HG02623 (cell line): ENCODE measurements around the gene HDAC7.
"Not testable (repeated sequence)": the region's sequence is repeated elsewhere in the genome, so short reads cannot be mapped to it uniquely, and the experiment has no call there.

ENCODE experiments used
- ATAC-seq: cut with Tn5 transposase; IDR thresholded peaks from one replicate; pipeline ENCODE4 v1.9.1; 2021; ENCODE audit warnings: moderate library complexity; ENCODE audit not compliant: unreplicated experiment

Gene HDAC7

DNA sequence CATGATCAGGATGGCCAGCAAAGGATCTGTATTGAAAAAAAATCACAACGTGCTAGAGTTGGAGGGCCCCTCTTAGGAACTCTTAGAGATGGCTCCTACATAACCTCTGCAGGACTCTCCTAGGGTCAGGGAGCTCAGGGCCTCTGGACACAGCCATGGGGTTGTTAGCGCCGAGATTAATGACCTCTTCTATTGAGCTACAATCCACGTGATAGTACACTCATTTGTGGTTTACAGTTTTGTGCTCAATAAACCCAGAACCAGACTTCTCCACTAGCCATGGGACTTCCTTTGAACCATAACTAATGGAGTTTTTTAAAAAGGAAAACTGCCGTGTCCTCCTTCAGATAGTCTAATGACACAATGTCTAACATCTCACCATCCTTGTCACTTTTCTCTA is 29.6 kb upstream of the HDAC7 start:
- ATAC-seq, result no peak

- no peak for ATAC-seq
Observed at GRCh38 chr12:47848853-47849252, 29.1 kb upstream of the HDAC7 start.

DNA sequence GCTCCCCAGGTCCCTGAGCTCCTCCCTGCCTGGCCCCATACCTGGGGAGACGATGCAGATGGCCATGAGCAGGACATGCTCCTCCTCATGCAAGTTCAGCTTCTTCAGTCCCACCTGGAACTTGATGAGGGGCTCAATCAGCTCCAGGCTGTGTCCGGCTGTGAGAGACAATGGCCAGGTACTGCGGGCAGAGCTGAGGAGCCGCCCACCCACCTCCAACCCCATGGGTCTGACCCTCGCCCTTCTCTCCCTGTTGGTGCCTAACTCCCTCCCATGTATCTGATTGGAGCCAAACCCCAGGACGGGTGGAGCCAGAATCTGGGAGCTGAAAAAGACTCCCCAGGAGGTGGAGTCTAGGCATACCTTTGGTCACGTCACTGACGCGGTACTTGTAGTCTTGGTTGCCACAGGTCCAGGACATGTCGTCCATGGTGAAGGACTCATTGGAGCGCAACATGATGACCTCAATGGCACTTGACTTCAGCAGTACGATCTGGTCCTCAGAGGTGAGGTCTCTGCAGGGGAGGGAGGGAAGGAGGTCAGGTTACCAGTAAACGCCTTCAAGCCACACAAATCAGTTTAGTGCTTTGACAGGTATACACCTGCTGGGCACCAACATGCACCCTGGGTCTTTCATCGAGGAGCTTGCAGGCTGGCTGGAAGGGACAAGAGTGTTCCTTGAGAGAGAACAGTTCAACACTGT is 26.7 kb upstream of the HDAC7 start:
- ATAC-seq, result no peak

DNA sequence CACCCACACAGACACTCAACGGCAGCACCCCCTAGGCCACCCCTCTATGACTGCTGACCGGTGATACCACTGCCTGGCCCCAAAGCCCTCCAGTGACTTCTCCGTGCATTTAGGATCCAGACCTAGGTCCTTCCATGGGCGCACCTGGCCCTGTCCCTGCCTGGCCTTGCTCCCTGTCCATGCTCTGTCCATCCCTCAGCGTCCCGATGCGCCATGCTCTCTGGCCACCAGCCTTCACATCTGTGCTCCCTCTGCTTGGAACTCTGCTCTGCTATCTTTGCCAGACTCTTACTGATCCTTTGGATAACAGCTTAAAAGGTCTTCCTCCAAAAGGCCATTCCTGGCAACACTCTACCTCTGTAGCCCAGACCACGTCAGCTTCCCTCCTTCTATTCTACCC is 25.4 kb upstream of the HDAC7 start:
- no peak for ATAC-seq

DNA sequence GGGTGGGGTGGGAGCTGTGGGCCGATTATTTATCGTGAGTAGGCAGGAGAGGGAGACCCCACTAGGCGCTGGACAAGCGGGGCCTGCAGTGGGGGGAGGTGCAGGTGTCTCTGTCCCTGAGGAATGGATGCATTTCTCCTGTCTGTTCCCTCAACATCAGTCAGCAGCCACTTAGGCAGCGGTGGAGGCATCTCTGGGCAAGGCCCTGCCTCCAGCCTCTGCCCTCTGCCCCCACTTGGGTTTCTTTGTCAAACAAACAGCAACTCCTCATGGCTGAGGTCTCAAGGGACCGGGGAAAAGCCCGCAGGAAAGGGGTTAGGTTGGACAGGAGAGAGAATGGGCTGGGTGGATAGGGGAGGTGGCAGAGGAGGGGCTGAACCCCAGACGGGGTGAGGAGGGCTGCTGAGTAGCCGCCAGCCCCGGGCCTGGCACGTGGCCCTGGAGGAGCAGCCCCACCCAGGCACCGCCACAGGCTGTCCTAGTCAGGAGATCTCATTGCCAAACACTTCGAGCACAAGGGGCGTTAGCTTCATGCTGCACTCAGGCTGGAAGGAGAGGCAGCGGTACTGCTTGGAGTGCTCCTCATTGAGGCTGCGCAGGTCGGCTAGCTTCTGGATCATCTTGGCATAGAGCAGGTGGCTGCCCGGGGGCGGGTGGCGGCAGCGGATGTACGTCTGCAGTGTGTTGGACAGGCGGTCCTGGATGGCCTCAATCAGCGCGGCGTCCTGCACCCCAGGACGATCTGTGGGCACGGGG is 24.7 kb upstream of the HDAC7 start:
- no peak for ATAC-seq

GRCh38 chr12:47843226-47843980 is 23.7 kb upstream of the HDAC7 start:
- no peak for ATAC-seq

DNA sequence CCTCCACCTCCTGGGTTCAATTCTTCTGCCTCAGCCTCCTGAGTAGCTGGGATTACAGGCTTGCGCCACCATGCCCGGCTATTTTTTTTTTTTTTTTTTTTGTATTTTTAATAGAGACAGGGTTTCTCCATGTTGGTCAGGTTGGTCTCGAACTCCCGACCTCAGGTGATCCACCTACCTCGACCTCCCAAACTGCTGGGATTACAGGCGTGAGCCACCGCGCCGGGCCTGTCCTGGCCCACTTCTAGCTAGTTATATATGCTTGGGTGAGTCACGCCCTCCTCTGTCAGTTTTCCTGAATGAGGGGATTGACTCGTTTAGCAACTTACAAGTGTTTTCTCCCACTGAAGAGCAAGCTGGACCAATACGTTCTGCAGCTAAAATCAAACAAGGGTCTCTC is 22.8 kb upstream of the HDAC7 start:
- not testable (repeated sequence) for ATAC-seq

DNA sequence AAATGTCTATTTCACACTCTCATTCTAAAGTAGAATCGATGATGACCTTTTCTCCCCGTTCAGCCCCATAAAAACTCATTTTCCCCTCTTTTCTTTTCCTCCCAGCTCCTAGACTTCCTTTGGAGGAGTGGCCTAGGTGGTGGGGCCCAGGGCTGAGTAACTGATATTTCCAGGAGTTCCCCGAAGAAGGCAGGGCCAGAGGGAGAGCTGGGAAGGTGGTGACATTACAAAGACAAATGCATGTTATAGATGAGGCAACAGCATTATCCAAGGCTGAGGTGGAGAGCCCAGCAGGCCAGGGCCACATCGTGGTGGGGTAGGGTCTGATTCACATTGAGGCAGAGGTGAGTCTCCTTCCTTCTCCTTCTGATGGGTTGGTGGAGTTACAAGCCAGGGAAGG is 22.2 kb upstream of the HDAC7 start:
- ATAC-seq, result no peak

DNA sequence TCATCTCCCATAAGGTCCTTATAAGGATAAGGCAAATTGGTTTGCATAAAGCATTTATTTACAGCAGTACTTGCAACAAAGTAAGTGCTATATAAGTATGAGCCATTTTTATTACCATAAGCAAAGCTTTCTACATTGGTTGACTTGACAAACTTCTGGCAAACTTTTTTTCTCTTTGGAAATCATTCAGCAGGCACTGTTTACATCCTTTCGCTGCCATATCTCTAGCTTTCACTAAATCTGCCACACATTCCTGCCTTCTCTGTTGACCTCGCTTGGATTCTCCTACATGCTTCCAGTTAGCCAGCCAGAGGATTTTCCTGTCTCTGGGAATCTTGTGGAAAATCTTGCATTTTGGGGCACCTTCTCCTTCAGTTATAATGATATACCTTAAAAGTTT is 21.8 kb upstream of the HDAC7 start:
- ATAC-seq, result no peak

DNA sequence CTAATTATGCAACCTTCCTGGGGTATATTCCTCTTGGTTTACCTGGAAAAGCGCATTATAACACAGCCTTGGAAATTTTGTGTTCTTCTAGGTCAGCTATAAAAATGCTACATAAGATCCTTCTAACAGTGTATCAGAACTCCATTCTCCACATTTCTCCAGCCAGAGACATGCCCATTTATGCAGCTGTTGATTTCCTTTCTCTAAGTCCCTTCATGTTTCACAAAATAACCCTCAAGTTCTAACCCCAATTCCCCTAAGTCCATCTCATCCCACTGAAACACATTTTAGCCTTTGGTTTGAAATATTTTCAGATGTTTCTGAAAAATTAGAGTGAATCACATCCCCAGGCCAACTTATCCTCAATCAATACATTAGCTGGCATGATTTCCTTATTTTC is 20.9 kb upstream of the HDAC7 start:
- no peak for ATAC-seq

DNA sequence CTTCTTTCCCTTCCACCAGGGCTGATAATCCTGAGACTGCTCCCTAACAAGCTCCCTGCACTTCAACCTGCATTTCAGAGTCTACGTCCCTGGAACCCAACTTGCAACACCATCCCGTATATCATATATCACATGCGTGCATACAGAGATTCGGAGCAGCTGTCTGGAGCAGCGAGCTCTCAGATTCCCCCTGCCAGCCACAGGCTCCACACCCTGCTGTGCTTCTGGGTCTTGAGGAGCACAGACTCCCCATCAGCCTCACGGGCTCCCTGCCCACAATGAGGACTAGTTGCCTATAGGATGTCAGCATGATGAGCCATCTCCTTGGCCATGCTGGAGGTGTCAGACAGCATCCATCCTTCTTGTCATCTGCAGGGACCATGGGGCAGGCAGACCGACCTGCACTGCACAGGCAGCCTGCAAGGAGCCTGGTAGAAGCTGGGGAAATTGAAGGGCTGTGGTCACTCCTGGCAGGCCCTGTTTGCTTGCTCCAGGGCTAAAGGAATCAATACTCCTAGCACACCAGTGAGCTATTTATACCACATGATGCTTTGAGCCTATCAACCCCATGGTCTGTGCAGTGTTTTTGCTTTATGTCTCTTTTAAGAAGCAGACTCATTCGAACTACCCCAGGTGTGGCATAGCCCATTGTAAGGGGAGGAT is 19.6 kb upstream of the HDAC7 start:
- no peak for ATAC-seq

- ATAC-seq, result no peak
Observed at GRCh38 chr12:47838286-47838931, 18.7 kb upstream of the HDAC7 start.

- ATAC-seq, result no peak
Observed at GRCh38 chr12:47837190-47838171, 17.8 kb upstream of the HDAC7 start.

GRCh38 chr12:47835831-47836155 is 16.1 kb upstream of the HDAC7 start:
- ATAC-seq, result no peak

- ATAC-seq, result no peak
Observed at GRCh38 chr12:47835006-47835830, 15.5 kb upstream of the HDAC7 start.

GRCh38 chr12:47834199-47834903 is 14.6 kb upstream of the HDAC7 start:
- no peak for ATAC-seq

DNA sequence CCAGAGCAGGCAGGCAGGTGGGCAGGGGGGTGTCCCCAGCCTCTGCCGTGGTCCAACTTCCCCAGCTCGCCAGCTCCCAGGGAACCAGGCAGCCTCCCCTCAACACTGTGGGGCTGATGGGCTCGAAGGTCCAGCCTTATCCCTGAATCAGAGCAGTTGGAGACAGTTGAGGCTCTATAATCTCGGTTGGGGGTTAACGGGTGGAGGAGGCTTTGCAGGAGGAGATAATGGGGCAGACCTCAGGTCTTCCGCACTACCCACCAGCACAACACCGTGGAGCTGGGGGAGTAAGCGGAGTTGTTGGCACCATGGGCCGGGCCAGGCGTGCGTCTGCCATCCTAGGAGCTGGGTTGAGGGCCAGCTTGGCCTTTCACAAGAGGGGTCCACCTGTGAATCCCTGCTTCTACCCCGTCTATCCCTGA is 13.9 kb upstream of the HDAC7 start:
- ATAC-seq, result no peak

- no peak for ATAC-seq
Observed at GRCh38 chr12:47832263-47832933, 12.7 kb upstream of the HDAC7 start.
